Neutrophil (primary cell): ENCODE measurements around the gene FBRSL1.

Experiments used
- H3K27ac ChIP-seq: fragments of 200-600 bp; sonication (generic); 2 replicates; pipeline ENCODE4 v1.5.1; 2016; ENCODE audit warnings: mild to moderate bottlenecking, moderate library complexity
- H3K27me3 ChIP-seq: fragments of 200-600 bp; sonication (generic); 2 replicates; pipeline ENCODE4 v1.6.0; 2016; ENCODE audit warnings: mild to moderate bottlenecking
- H3K36me3 ChIP-seq: fragments of 200-600 bp; sonication (generic); 2 replicates; pipeline ENCODE4 v1.5.1; 2017
- H3K4me1 ChIP-seq, 2 experiments: fragments of 200-600 bp in 1 of 2; sonication (generic) in 1 of 2; 1 replicate in 1 of 2; 2 replicates in 1 of 2; pipeline versions ENCODE4 v1.5.1 to v1.6.1; 2013 to 2016; ENCODE audit warnings: low read depth in 1 of 2, low read length in 1 of 2, mild to moderate bottlenecking in 1 of 2, moderate library complexity in 1 of 2; ENCODE audit not compliant: control insufficient read depth in 1 of 2, insufficient read depth in 1 of 2
- H3K4me3 ChIP-seq, 2 experiments: fragments of 200-600 bp in 1 of 2; sonication (generic) in 1 of 2; 1 replicate in 1 of 2; 2 replicates in 1 of 2; pipeline ENCODE4 v1.5.1; 2013 to 2016; ENCODE audit warnings: low read depth in 1 of 2, low read length in 1 of 2, mild to moderate bottlenecking in 1 of 2, moderate library complexity in 1 of 2
- H3K9me3 ChIP-seq: fragments of 200-600 bp; sonication (generic); 2 replicates; pipeline ENCODE4 v1.5.1; 2016
- CTCF ChIP-seq: fragments of 200-600 bp; sonication (generic); IDR thresholded peaks from 2 replicates; pipeline ENCODE4 v1.5.1; 2016; ENCODE audit warnings: antibody characterized with exemption

The FBRSL1 gene

GRCh38 chr12:132521200-132521580 is 31.2 kb downstream of the FBRSL1 start:
- Histone ChIP-seq H3K4me1 (no peaks in the 10 kb centered on the region), H3K36me3 (peaks cover 21% of the 10 kb centered on the region), H3K27ac (no peak overlapping the region), H3K9me3 (no peaks in the 10 kb centered on the region), H3K27me3 (no peaks in the 10 kb centered on the region), H3K4me3 (no peak overlapping the region)
- TF ChIP-seq CTCF = no peak

- TF ChIP-seq CTCF = no peak
- Histone ChIP-seq H3K27me3 (no peaks in the 10 kb centered on the region), H3K27ac (no peak overlapping the region), H3K4me3 (no peak overlapping the region), H3K36me3 (peaks cover 21% of the 10 kb centered on the region), H3K9me3 (no peaks in the 10 kb centered on the region), H3K4me1 (no peaks in the 10 kb centered on the region)
Observed at GRCh38 chr12:132521712-132522292, 31.9 kb downstream of the FBRSL1 start.

- Histone ChIP-seq H3K27me3 (no peaks in the 10 kb centered on the region), H3K4me3 (no peak overlapping the region), H3K27ac (no peak overlapping the region), H3K9me3 (no peaks in the 10 kb centered on the region), H3K36me3 (peaks cover 20% of the 10 kb centered on the region), H3K4me1 (no peaks in the 10 kb centered on the region)
- no peak for TF ChIP-seq CTCF
Observed at GRCh38 chr12:132522592-132523380, 32.8 kb downstream of the FBRSL1 start.

- Histone ChIP-seq H3K4me3 (no peak overlapping the region), H3K4me1 (no peaks in the 10 kb centered on the region), H3K27me3 (no peaks in the 10 kb centered on the region), H3K9me3 (no peaks in the 10 kb centered on the region), H3K27ac (no peak overlapping the region), H3K36me3 (peaks cover 20% of the 10 kb centered on the region)
- TF ChIP-seq CTCF = peak; percentile 56
Observed at GRCh38 chr12:132523576-132524331, 33.8 kb downstream of the FBRSL1 start.

GRCh38 chr12:132524405-132524804 is 34.5 kb downstream of the FBRSL1 start:
- no peaks in the 10 kb centered on the region for H3K9me3 ChIP-seq
- H3K27ac ChIP-seq = no peak overlapping the region
- H3K4me3 ChIP-seq = no peak overlapping the region
- H3K36me3 ChIP-seq = peaks cover 25% of the 10 kb centered on the region
- no peaks in the 10 kb centered on the region for H3K4me1 ChIP-seq
- TF ChIP-seq CTCF = no peak
- no peaks in the 10 kb centered on the region for H3K27me3 ChIP-seq
